H1 (cell line): ENCODE data around the gene HCK. TPM values are rescaled to one million over a fixed set of nuclear protein-coding genes. Genes with fewer than 3 reads are reported as not detected.

Experiments
- ASH2L ChIP-seq: fragments of 200-600, 300-600 bp; sonication (generic); IDR thresholded peaks from one replicate; pipeline ENCODE4 v1.7.1; 2017; ENCODE audit warnings: low read length
- CEBPB ChIP-seq: IDR thresholded peaks from 2 replicates; pipeline ENCODE4 v1.6.1; 2012; ENCODE audit warnings: low read depth, low read length
- CREB1 ChIP-seq: IDR thresholded peaks from 2 replicates; pipeline ENCODE4 v1.6.1; 2012; ENCODE audit warnings: inconsistent platforms
- HDAC2 ChIP-seq, 2 experiments: fragments of 300-600 bp in 1 of 2; sonication (generic) in 1 of 2; IDR thresholded peaks; 2 replicates each; pipeline ENCODE4 v1.6.1; 2011 to 2012; ENCODE audit warnings: low read depth in 2 of 2, low read length in 2 of 2, mild to moderate bottlenecking in 2 of 2, moderate library complexity in 2 of 2, borderline replicate concordance in 1 of 2, inconsistent platforms in 1 of 2
- HDAC6 ChIP-seq: IDR thresholded peaks from one replicate; pipeline ENCODE4 v1.7.1; 2012; ENCODE audit warnings: low read depth, mild to moderate bottlenecking, inconsistent platforms, low read length, moderate library complexity
- NRF1 ChIP-seq: IDR thresholded peaks from 2 replicates; pipeline ENCODE4 v1.6.1; 2011; ENCODE audit warnings: mild to moderate bottlenecking, low read depth, low read length, improper control_type of control experiment
- RNF2 ChIP-seq: fragments of 200-900, 300-1000 bp; sonication (generic); IDR thresholded peaks from 2 replicates; pipeline ENCODE4 v1.7.1; 2016; ENCODE audit warnings: borderline replicate concordance, low read depth, mild to moderate bottlenecking, antibody characterized with exemption, low read length; ENCODE audit not compliant: poor library complexity, severe bottlenecking; ENCODE audit errors: missing control alignments
- RXRA ChIP-seq: IDR thresholded peaks from 2 replicates; pipeline ENCODE4 v1.6.1; 2011; ENCODE audit warnings: low read depth, mild to moderate bottlenecking, low read length, moderate library complexity; ENCODE audit not compliant: insufficient read depth
- SIX5 ChIP-seq: IDR thresholded peaks from 2 replicates; pipeline ENCODE4 v1.6.1; 2011; ENCODE audit warnings: mild to moderate bottlenecking, low read depth, low read length
- SP1 ChIP-seq: IDR thresholded peaks from 2 replicates; pipeline ENCODE4 v1.6.1; 2011; ENCODE audit warnings: low read depth, low read length
- SUZ12 ChIP-seq: fragments of 200-600 bp; sonication (generic); IDR thresholded peaks from 2 replicates; pipeline ENCODE4 v1.6.1; 2012; ENCODE audit warnings: mild to moderate bottlenecking, inconsistent platforms, low read length, moderate library complexity, mixed read lengths
- TCF12 ChIP-seq: IDR thresholded peaks from 2 replicates; pipeline ENCODE4 v1.6.1; 2011; ENCODE audit warnings: low read depth, mild to moderate bottlenecking, low read length
- polyA plus RNA-seq, 7 experiments: library from polyadenylated mRNA; depleted of rRNA in 3 of 7; stranded (reverse) in 5 of 7; unstranded in 2 of 7; fragments of >200 nt in 5 of 7; fragments of 200-250 nt in 2 of 7; gene quantifications; 1 replicate in 5 of 7; 2 replicates in 1 of 7; 4 replicates in 1 of 7; pipeline versions ENCODE4 v1.2.1 to v1.2.3, GENCODE V29; 2011 to 2013; ENCODE audit warnings: missing spikeins in 2 of 7, mixed read lengths in 2 of 7
- total RNA-seq: library from RNA; stranded (reverse); fragmentation: NEBNext Ultra II Directional; extraction: Animal tissue kit (Norgen Biotek cat#: 25700); gene quantifications from 2 replicates; pipeline ENCODE4 v1.2.1, GENCODE V29; 2021
- TF ChIP-seq, protein P1 (sequence below): fragments of 300-600 bp; sonication (generic); IDR thresholded peaks from 2 replicates; pipeline ENCODE4 v1.7.1; 2012; ENCODE audit warnings: low read length, moderate library complexity, mild to moderate bottlenecking, inconsistent platforms; ENCODE audit not compliant: insufficient replicate concordance

HCK gene
- total and polyA plus RNA-seq, 2 of the 8 experiments (the other 6 are each of a cell fraction or from before 2014, with no cell fraction given): 0.37 to 4.3 TPM

GRCh38 chr20:32004963-32005362 is 47.1 kb upstream of the HCK start (continued):
- TF ChIP-seq, protein P1, sequence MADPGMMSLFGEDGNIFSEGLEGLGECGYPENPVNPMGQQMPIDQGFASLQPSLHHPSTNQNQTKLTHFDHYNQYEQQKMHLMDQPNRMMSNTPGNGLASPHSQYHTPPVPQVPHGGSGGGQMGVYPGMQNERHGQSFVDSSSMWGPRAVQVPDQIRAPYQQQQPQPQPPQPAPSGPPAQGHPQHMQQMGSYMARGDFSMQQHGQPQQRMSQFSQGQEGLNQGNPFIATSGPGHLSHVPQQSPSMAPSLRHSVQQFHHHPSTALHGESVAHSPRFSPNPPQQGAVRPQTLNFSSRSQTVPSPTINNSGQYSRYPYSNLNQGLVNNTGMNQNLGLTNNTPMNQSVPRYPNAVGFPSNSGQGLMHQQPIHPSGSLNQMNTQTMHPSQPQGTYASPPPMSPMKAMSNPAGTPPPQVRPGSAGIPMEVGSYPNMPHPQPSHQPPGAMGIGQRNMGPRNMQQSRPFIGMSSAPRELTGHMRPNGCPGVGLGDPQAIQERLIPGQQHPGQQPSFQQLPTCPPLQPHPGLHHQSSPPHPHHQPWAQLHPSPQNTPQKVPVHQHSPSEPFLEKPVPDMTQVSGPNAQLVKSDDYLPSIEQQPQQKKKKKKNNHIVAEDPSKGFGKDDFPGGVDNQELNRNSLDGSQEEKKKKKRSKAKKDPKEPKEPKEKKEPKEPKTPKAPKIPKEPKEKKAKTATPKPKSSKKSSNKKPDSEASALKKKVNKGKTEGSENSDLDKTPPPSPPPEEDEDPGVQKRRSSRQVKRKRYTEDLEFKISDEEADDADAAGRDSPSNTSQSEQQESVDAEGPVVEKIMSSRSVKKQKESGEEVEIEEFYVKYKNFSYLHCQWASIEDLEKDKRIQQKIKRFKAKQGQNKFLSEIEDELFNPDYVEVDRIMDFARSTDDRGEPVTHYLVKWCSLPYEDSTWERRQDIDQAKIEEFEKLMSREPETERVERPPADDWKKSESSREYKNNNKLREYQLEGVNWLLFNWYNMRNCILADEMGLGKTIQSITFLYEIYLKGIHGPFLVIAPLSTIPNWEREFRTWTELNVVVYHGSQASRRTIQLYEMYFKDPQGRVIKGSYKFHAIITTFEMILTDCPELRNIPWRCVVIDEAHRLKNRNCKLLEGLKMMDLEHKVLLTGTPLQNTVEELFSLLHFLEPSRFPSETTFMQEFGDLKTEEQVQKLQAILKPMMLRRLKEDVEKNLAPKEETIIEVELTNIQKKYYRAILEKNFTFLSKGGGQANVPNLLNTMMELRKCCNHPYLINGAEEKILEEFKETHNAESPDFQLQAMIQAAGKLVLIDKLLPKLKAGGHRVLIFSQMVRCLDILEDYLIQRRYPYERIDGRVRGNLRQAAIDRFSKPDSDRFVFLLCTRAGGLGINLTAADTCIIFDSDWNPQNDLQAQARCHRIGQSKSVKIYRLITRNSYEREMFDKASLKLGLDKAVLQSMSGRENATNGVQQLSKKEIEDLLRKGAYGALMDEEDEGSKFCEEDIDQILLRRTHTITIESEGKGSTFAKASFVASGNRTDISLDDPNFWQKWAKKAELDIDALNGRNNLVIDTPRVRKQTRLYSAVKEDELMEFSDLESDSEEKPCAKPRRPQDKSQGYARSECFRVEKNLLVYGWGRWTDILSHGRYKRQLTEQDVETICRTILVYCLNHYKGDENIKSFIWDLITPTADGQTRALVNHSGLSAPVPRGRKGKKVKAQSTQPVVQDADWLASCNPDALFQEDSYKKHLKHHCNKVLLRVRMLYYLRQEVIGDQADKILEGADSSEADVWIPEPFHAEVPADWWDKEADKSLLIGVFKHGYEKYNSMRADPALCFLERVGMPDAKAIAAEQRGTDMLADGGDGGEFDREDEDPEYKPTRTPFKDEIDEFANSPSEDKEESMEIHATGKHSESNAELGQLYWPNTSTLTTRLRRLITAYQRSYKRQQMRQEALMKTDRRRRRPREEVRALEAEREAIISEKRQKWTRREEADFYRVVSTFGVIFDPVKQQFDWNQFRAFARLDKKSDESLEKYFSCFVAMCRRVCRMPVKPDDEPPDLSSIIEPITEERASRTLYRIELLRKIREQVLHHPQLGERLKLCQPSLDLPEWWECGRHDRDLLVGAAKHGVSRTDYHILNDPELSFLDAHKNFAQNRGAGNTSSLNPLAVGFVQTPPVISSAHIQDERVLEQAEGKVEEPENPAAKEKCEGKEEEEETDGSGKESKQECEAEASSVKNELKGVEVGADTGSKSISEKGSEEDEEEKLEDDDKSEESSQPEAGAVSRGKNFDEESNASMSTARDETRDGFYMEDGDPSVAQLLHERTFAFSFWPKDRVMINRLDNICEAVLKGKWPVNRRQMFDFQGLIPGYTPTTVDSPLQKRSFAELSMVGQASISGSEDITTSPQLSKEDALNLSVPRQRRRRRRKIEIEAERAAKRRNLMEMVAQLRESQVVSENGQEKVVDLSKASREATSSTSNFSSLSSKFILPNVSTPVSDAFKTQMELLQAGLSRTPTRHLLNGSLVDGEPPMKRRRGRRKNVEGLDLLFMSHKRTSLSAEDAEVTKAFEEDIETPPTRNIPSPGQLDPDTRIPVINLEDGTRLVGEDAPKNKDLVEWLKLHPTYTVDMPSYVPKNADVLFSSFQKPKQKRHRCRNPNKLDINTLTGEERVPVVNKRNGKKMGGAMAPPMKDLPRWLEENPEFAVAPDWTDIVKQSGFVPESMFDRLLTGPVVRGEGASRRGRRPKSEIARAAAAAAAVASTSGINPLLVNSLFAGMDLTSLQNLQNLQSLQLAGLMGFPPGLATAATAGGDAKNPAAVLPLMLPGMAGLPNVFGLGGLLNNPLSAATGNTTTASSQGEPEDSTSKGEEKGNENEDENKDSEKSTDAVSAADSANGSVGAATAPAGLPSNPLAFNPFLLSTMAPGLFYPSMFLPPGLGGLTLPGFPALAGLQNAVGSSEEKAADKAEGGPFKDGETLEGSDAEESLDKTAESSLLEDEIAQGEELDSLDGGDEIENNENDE: no peak
- no peak for TF ChIP-seq HDAC6
- TF ChIP-seq NRF1: no peak
- no peak for TF ChIP-seq CEBPB
- TF ChIP-seq SIX5: peak; percentile 52
- TF ChIP-seq SP1: no peak
- TF ChIP-seq TCF12: no peak
- no peak for TF ChIP-seq HDAC2 (IDR thresholded peaks at IDR 0.05; ENCODE audit: borderline replicate concordance in 1 of 2, low read depth in 2 of 2, low read length in 2 of 2)
- TF ChIP-seq SUZ12: no peak
- TF ChIP-seq ASH2L: no peak
- peak; percentile 52; the same call in 1 of the 2 replicates for TF ChIP-seq CREB1
- TF ChIP-seq RXRA: no peak
- TF ChIP-seq RNF2: no peak
- TF ChIP-seq, all 59 proteins: peak for 2
